Panc1 (cell line): ENCODE data around the gene DNM3. TPM values are rescaled to one million over a fixed set of nuclear protein-coding genes. Genes with fewer than 3 reads are reported as not detected.

Source experiments
- ATAC-seq: fragments of 200-7000 bp; cut with Tn5 transposase; 2 replicates; pipeline ENCODE4 v1.9.1; 2020; ENCODE audit warnings: mild to moderate bottlenecking, moderate library complexity
- BruUV-seq: library from RNA; stranded (reverse); fragments of 400-500 nt; replicated peaks from 2 replicates; lab custom pipeline; 2021; lab: Mats Ljungman, UMichigan
- CTCF ChIA-PET: fragments of 300-600 bp; sonication (Branson Sonifier 250); formaldehyde crosslinking; loops from one replicate; lab custom pipeline; 2022; ENCODE audit warnings: antibody characterized with exemption; lab: Charles Lee
- POLR2A ChIA-PET: fragments of 300-600 bp; sonication (Branson Sonifier 250); formaldehyde crosslinking; loops from one replicate; lab custom pipeline; 2022; ENCODE audit warnings: antibody characterized with exemption; lab: Charles Lee
- DNase-seq: peaks from one replicate; pipeline ENCODE4 v3.0.0-alpha.2; 2010; ENCODE audit warnings: low read depth, low spot score
- H3K27ac ChIP-seq: 2 replicates; pipeline ENCODE4 v1.5.1; 2011; ENCODE audit warnings: mild to moderate bottlenecking, low read length, inconsistent platforms
- H3K27me3 ChIP-seq: fragments of 200-500 bp; sonication (Bioruptor generic); 2 replicates; pipeline ENCODE4 v1.6.0; 2014; ENCODE audit warnings: low read length, inconsistent platforms; ENCODE audit not compliant: control insufficient read depth, insufficient read depth
- H3K36me3 ChIP-seq: fragments of 200-500 bp; sonication (Bioruptor generic); 2 replicates; pipeline ENCODE4 v1.5.1; 2014; ENCODE audit warnings: inconsistent platforms, mild to moderate bottlenecking, low read length, moderate library complexity; ENCODE audit not compliant: control insufficient read depth, insufficient read depth
- H3K4me1 ChIP-seq: 2 replicates; pipeline ENCODE4 v1.5.1; 2011; ENCODE audit warnings: inconsistent platforms, mild to moderate bottlenecking, low read length, moderate library complexity; ENCODE audit not compliant: control insufficient read depth, insufficient read depth
- H3K4me3 ChIP-seq, 2 experiments: 2 replicates each; pipeline ENCODE4 v1.5.1; 2011 to 2012; ENCODE audit warnings: low read depth in 2 of 2, low read length in 2 of 2, mild to moderate bottlenecking in 2 of 2, inconsistent platforms in 1 of 2, moderate library complexity in 1 of 2
- H3K9me3 ChIP-seq: fragments of 200-500 bp; sonication (Bioruptor generic); 2 replicates; pipeline ENCODE4 v1.5.1; 2014; ENCODE audit warnings: low read depth, mild to moderate bottlenecking, inconsistent platforms, low read length, moderate library complexity; ENCODE audit not compliant: control insufficient read depth, insufficient read depth
- POLR2AphosphoS5 ChIP-seq: IDR thresholded peaks from 2 replicates; pipeline ENCODE4 v1.6.1; 2012; ENCODE audit warnings: mild to moderate bottlenecking, low read depth, low read length, moderate library complexity
- SIN3A ChIP-seq: IDR thresholded peaks from 2 replicates; pipeline ENCODE4 v1.6.1; 2012; ENCODE audit warnings: low read depth, mild to moderate bottlenecking, low read length, moderate library complexity, borderline replicate concordance; ENCODE audit not compliant: insufficient read depth
- TCF7L2 ChIP-seq: IDR thresholded peaks from 2 replicates; pipeline ENCODE4 v1.6.1; 2011; ENCODE audit warnings: mild to moderate bottlenecking, low read depth, low read length, inconsistent platforms
- in situ Hi-C: cut with HindIII; loops from 2 replicates; pipeline ENCODE4 v1.10.0; 2016; ENCODE audit warnings: low sequenced_read_pairs, low pct_unique_long_range_greater_than_20kb
- intact Hi-C: fragments of 100-400 bp; cut with micrococcal nuclease; formaldehyde crosslinking; loops from one replicate; pipeline ENCODE4 v1.10.0; 2022; ENCODE audit not compliant: unreplicated experiment
- total RNA-seq: library from RNA; stranded (reverse); gene quantifications from one replicate; pipeline ENCODE4 v1.2.1, GENCODE V29; 2021; ENCODE audit not compliant: unreplicated experiment
- TF ChIP-seq, protein P1 (sequence below): fragments of 450-650 bp; IDR thresholded peaks from 2 replicates; pipeline ENCODE4 v1.5.1; 2017; ENCODE audit warnings: mild to moderate bottlenecking
- TF ChIP-seq, protein P2 (sequence below), 2 experiments: IDR thresholded peaks; 2 replicates each; pipeline ENCODE4 v1.6.1; 2011 to 2012; ENCODE audit warnings: low read depth in 2 of 2, control low read depth in 1 of 2, low read length in 1 of 2, mild to moderate bottlenecking in 1 of 2, moderate library complexity in 1 of 2; ENCODE audit not compliant: insufficient read depth in 1 of 2

The DNM3 gene
- total RNA-seq, 1 experiment from 2014 or later = 0.46 TPM

DNA sequence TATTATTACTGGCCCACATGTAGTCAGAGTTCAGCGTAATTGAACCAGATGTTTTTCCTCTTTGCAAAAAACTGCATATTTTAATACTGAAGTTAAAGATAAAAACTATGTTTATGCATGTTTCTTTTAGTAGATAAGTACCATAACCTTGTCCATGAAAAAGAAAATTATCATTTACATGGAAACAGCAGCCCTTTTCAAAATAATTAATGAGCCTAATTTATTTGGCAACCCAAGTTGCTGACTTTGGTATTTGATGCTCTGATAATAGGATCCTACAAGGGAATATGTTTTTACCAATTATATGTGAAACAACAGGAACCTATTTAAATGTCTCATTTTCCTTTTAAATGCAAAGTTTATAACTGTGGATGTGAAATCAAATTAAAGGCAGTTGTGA is 297.9 kb downstream of the DNM3 start:
- intact Hi-C loops = no loop called here

GRCh38 chr1:172140072-172140471 is 298.8 kb downstream of the DNM3 start:
- Histone ChIP-seq H3K27me3 (no peaks in the 10 kb centered on the region), H3K27ac (peak overlapping the region; percentile 77; the same call in 1 of the 2 replicates), H3K4me1 (peaks cover 27% of the 10 kb centered on the region), H3K4me3 (no peak overlapping the region; a peak in 1 of 4 replicates), H3K9me3 (no peaks in the 10 kb centered on the region), H3K36me3 (no peaks in the 10 kb centered on the region)
- in situ Hi-C loops = no loop called here
- ChIA-PET POLR2A (no interaction called here), CTCF (no interaction called here)
- no peak for DNase-seq
- TF ChIP-seq SIN3A (no peak), POLR2AphosphoS5 (no peak), TCF7L2 (no peak)
- TF ChIP-seq, protein P1, sequence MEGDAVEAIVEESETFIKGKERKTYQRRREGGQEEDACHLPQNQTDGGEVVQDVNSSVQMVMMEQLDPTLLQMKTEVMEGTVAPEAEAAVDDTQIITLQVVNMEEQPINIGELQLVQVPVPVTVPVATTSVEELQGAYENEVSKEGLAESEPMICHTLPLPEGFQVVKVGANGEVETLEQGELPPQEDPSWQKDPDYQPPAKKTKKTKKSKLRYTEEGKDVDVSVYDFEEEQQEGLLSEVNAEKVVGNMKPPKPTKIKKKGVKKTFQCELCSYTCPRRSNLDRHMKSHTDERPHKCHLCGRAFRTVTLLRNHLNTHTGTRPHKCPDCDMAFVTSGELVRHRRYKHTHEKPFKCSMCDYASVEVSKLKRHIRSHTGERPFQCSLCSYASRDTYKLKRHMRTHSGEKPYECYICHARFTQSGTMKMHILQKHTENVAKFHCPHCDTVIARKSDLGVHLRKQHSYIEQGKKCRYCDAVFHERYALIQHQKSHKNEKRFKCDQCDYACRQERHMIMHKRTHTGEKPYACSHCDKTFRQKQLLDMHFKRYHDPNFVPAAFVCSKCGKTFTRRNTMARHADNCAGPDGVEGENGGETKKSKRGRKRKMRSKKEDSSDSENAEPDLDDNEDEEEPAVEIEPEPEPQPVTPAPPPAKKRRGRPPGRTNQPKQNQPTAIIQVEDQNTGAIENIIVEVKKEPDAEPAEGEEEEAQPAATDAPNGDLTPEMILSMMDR = no peak
- TF ChIP-seq, protein P2, sequence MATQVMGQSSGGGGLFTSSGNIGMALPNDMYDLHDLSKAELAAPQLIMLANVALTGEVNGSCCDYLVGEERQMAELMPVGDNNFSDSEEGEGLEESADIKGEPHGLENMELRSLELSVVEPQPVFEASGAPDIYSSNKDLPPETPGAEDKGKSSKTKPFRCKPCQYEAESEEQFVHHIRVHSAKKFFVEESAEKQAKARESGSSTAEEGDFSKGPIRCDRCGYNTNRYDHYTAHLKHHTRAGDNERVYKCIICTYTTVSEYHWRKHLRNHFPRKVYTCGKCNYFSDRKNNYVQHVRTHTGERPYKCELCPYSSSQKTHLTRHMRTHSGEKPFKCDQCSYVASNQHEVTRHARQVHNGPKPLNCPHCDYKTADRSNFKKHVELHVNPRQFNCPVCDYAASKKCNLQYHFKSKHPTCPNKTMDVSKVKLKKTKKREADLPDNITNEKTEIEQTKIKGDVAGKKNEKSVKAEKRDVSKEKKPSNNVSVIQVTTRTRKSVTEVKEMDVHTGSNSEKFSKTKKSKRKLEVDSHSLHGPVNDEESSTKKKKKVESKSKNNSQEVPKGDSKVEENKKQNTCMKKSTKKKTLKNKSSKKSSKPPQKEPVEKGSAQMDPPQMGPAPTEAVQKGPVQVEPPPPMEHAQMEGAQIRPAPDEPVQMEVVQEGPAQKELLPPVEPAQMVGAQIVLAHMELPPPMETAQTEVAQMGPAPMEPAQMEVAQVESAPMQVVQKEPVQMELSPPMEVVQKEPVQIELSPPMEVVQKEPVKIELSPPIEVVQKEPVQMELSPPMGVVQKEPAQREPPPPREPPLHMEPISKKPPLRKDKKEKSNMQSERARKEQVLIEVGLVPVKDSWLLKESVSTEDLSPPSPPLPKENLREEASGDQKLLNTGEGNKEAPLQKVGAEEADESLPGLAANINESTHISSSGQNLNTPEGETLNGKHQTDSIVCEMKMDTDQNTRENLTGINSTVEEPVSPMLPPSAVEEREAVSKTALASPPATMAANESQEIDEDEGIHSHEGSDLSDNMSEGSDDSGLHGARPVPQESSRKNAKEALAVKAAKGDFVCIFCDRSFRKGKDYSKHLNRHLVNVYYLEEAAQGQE (IDR thresholded peaks at IDR 0.05; ENCODE audit: insufficient read depth in 1 of 2, low read depth in 2 of 2, low read length in 1 of 2) = no peak
- BruUV-seq = no TSS peak
- intact Hi-C loops = no loop called here
- no peak for ATAC-seq

More for the DNA sequence above, 297.9 kb downstream of the DNM3 start:
- no TSS peak for BruUV-seq
- Histone ChIP-seq H3K9me3 (no peaks in the 10 kb centered on the region; the same call in 1 of the 2 replicates), H3K4me1 (peaks cover 27% of the 10 kb centered on the region), H3K36me3 (no peaks in the 10 kb centered on the region), H3K27me3 (no peaks in the 10 kb centered on the region), H3K4me3 (no peak overlapping the region), H3K27ac (peak overlapping the region; percentile 77; the same call in 1 of the 2 replicates)
- TF ChIP-seq, protein P1 = no peak
- TF ChIP-seq TCF7L2 (no peak), SIN3A (no peak), POLR2AphosphoS5 (no peak)
- TF ChIP-seq, protein P2 (IDR thresholded peaks at IDR 0.05; ENCODE audit: insufficient read depth in 1 of 2, low read depth in 2 of 2, low read length in 1 of 2) = no peak
- POLR2A ChIA-PET = no interaction called here
- CTCF ChIA-PET = no interaction called here
- ATAC-seq (no peak), DNase-seq (no peak)
- in situ Hi-C loops = no loop called here
